Hindlimb muscle (tissue), 1 donor: ENCODE results near the gene NCAM1. TPM values are rescaled to one million over a fixed set of nuclear protein-coding genes. Genes with fewer than 3 reads are reported as not detected.

Source experiments
- DNase-seq: peaks from one replicate; pipeline ENCODE4 v3.0.0-alpha.2; 2013
- polyA plus RNA-seq: library from polyadenylated mRNA; unstranded; fragments of 120-200 nt; gene quantifications from one replicate; pipeline ENCODE4 v1.2.1, GENCODE V29; 2013; ENCODE audit not compliant: insufficient read length

NCAM1 gene
- polyA plus RNA-seq, 1 donor, result 183 TPM

- DNase-seq, result no peak
These were observed 356.1 kb downstream of the NCAM1 start for GRCh38 chr11:113317339-113317738.

GRCh38 chr11:113319085-113319484 lies 357.9 kb downstream of the NCAM1 start:
- no peak for DNase-seq

DNA sequence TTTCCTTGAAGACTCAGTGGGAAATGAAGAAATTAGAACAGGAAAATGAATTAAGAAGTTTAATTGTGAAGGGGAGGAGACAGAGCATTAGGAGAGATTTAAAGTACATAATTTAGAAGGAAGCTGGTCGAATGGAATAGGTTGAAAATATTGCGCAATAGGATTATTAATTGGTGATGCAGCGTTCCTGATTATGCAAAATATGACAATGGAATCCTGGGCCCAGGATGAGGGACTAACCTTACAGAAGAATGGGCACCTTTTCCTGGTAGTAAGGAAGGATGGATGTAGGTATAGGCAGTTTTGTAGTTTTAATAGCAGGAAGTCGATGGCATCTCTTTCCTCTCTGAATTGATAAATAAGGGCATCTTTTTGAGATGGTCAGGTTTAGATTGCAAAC lies 360.9 kb downstream of the NCAM1 start:
- DNase-seq, result no peak

DNA sequence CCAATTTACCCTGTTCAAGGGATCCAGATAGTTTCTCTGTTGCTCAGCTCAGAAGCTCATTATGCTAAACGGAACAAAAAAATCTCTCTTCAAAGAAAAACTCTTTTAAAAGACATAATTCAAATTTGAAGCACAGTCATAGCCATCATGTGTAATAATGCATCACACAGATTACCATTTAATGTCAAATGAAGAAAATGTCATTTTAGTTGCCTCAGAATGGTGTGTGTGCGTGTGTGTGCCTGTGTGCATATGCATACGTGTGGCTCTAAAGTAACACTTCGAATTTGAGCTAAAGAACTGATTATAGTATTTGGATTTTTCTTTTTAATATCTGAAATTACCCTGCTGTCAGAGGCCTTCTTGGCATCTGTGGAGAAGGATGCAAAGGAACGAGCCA lies 363.0 kb downstream of the NCAM1 start:
- DNase-seq, result no peak
